ENCODE measurements around the gene GMDS. TPM values are rescaled to one million over a fixed set of nuclear protein-coding genes. Genes with fewer than 3 reads are reported as not detected.

Gene GMDS
- total and polyA plus RNA-seq, 2 donors (not counting 1 experiment from before 2014, with no cell fraction given), result 11.5 to 16.4 TPM

- ChIA-PET POLR2A (no interaction called here), CTCF (no interaction called here)
- 100% methylated on average over 2 of the region's 3 CpGs for WGBS (ENCODE audit: insufficient coverage)
Observed at GRCh38 chr6:1790684-1791083, 454.7 kb downstream of the GMDS start.

DNA sequence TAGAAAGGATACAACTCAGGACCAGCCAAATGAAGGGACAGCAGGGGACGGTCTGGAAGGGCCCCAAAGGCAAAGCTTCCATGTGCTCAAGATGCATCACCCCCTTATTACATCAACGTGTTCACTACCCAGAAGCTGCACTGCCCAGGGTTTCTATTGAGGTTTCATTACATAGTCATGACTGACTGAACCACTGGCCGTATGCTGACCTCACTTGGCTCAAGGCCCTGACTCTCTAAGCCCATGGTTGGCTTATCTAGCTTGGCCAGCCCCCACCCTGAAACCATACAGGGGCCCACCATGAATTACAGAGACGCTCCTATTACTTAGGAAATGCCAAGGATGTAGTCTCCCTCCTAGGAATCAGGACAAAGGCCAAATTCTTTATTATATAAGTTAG, 456.3 kb downstream of the GMDS start:
- no peak for ATAC-seq (ENCODE audit: low read depth)
- no peak for DNase-seq
- Mint-ChIP-seq H3K9me3 (ENCODE audit: insufficient read depth) (no peaks in the 10 kb centered on the region), H3K4me3 (no peak overlapping the region), H3K27me3 (no peaks in the 10 kb centered on the region), H3K27ac (no peak overlapping the region), H3K4me1 (peaks cover 3% of the 10 kb centered on the region)
- Histone ChIP-seq H3K27me3 (replicated peaks in 1 of 4; ENCODE audit: control extremely low read depth in 1 of 4, control insufficient read depth in 3 of 4, insufficient read depth in 4 of 4, low read length in 3 of 4) (no peaks in the 10 kb centered on the region), H4K20me1 (ENCODE audit: control insufficient read depth, insufficient read depth, low read length, poor library complexity, severe bottlenecking) (no peaks in the 10 kb centered on the region), H3K36me3 (replicated peaks in 1 of 2; ENCODE audit: control extremely low read depth in 1 of 2, control insufficient read depth in 1 of 2, extremely low read depth in 1 of 2, insufficient read depth in 2 of 2, low read length in 1 of 2) (no peaks in the 10 kb centered on the region), H3K9me3 (ENCODE audit: control extremely low read depth in 1 of 3, control insufficient read depth in 2 of 3, insufficient read depth in 1 of 3, low read length in 2 of 3) (no peaks in the 10 kb centered on the region), H3K4me3 (ENCODE audit: control extremely low read depth in 1 of 5, extremely low read depth in 1 of 5, insufficient read depth in 1 of 5, low read depth in 2 of 5, low read length in 4 of 5) (no peak overlapping the region), H2AFZ (ENCODE audit: insufficient read depth, low read depth, low read length, poor library complexity, severe bottlenecking) (no peak overlapping the region), H3K4me1 (ENCODE audit: control insufficient read depth in 2 of 2, insufficient read depth in 2 of 2, low read length in 2 of 2) (no peaks in the 10 kb centered on the region), H3K79me2 (ENCODE audit: control insufficient read depth, insufficient read depth, low read length) (no peaks in the 10 kb centered on the region), H3K4me2 (replicated peaks; ENCODE audit: low read depth, low read length, poor library complexity, severe bottlenecking) (no peak overlapping the region), H3K27ac (ENCODE audit: low read length in 2 of 2) (no peak overlapping the region), H3K9ac (ENCODE audit: low read length) (no peak overlapping the region)
- intact Hi-C loops (cut with micrococcal nuclease), result no loop called here
- TF ChIP-seq EZH2 (IDR thresholded peaks at IDR 0.05; ENCODE audit: borderline replicate concordance, insufficient read depth, low read depth, low read length, poor library complexity, severe bottlenecking), result no peak
- TF ChIP-seq CTCF (IDR thresholded peaks at IDR 0.05), result no peak
- POLR2A ChIA-PET, result no interaction called here
- CTCF ChIA-PET, result no interaction called here
- WGBS (ENCODE audit: insufficient coverage), result 100% methylated on average over 2 of the region's 4 CpGs

More at GRCh38 chr6:1790684-1791083, 454.7 kb downstream of the GMDS start:
- no peak overlapping the region for H3K9ac ChIP-seq (ENCODE audit: low read length)
- H3K4me2 ChIP-seq (replicated peaks; ENCODE audit: low read depth, low read length, poor library complexity, severe bottlenecking), result no peak overlapping the region
- no peaks in the 10 kb centered on the region for H3K4me1 ChIP-seq (ENCODE audit: control insufficient read depth in 2 of 2, insufficient read depth in 2 of 2, low read length in 2 of 2)
- H3K36me3 ChIP-seq (replicated peaks in 1 of 2; ENCODE audit: control extremely low read depth in 1 of 2, control insufficient read depth in 1 of 2, extremely low read depth in 1 of 2, insufficient read depth in 2 of 2, low read length in 1 of 2), result no peaks in the 10 kb centered on the region
- H3K27me3 Mint-ChIP-seq, result no peaks in the 10 kb centered on the region
- ATAC-seq (ENCODE audit: low read depth) (no peak), DNase-seq (no peak)
- H3K4me3 ChIP-seq (ENCODE audit: control extremely low read depth in 1 of 5, extremely low read depth in 1 of 5, insufficient read depth in 1 of 5, low read depth in 2 of 5, low read length in 4 of 5), result no peak overlapping the region
- no peak overlapping the region for H3K4me3 Mint-ChIP-seq
- H3K27ac ChIP-seq (ENCODE audit: low read length in 2 of 2), result no peak overlapping the region
- H3K4me1 Mint-ChIP-seq, result peaks cover 3% of the 10 kb centered on the region
- no peaks in the 10 kb centered on the region for H3K79me2 ChIP-seq (ENCODE audit: control insufficient read depth, insufficient read depth, low read length)
- no peak overlapping the region for H3K27ac Mint-ChIP-seq
- H4K20me1 ChIP-seq (ENCODE audit: control insufficient read depth, insufficient read depth, low read length, poor library complexity, severe bottlenecking), result no peaks in the 10 kb centered on the region
- no peaks in the 10 kb centered on the region for H3K27me3 ChIP-seq (replicated peaks in 1 of 4; ENCODE audit: control extremely low read depth in 1 of 4, control insufficient read depth in 3 of 4, insufficient read depth in 4 of 4, low read length in 3 of 4)
- intact Hi-C loops (cut with micrococcal nuclease), result no loop called here
- no peak overlapping the region for H2AFZ ChIP-seq (ENCODE audit: insufficient read depth, low read depth, low read length, poor library complexity, severe bottlenecking)
- no peaks in the 10 kb centered on the region for H3K9me3 ChIP-seq (ENCODE audit: control extremely low read depth in 1 of 3, control insufficient read depth in 2 of 3, insufficient read depth in 1 of 3, low read length in 2 of 3)
- no peak for TF ChIP-seq EZH2 (IDR thresholded peaks at IDR 0.05; ENCODE audit: borderline replicate concordance, insufficient read depth, low read depth, low read length, poor library complexity, severe bottlenecking)
- no peak for TF ChIP-seq CTCF (IDR thresholded peaks at IDR 0.05)
- no peaks in the 10 kb centered on the region for H3K9me3 Mint-ChIP-seq (ENCODE audit: insufficient read depth)
